Smooth muscle cell (in vitro differentiated cells): ENCODE data around the gene CD81. TPM values are rescaled to one million over a fixed set of nuclear protein-coding genes. Genes with fewer than 3 reads are reported as not detected.

ENCODE experiments used
- DNase-seq: peaks from one replicate; lab custom pipeline; 2025; ENCODE audit not compliant: unreplicated experiment; lab: John Stamatoyannopoulos, UW
- H2AFZ ChIP-seq: fragments of 200-600 bp; sonication (generic); 2 replicates; pipeline ENCODE4 v1.6.0; 2016; ENCODE audit warnings: antibody characterized with exemption, low read depth, mild to moderate bottlenecking
- H3F3A ChIP-seq: fragments of 200-600 bp; sonication (generic); 2 replicates; pipeline ENCODE4 v1.6.0; 2017; ENCODE audit warnings: antibody characterized with exemption, low read depth
- H3K27ac ChIP-seq: fragments of 200-600 bp; sonication (generic); 2 replicates; pipeline ENCODE4 v1.5.1; 2016; ENCODE audit warnings: low read depth, mild to moderate bottlenecking
- H3K27me3 ChIP-seq: fragments of 200-600 bp; sonication (generic); 2 replicates; pipeline ENCODE4 v1.6.1; 2016; ENCODE audit warnings: low read depth, mild to moderate bottlenecking
- H3K36me3 ChIP-seq: fragments of 200-600 bp; sonication (generic); 2 replicates; pipeline ENCODE4 v1.5.1; 2016; ENCODE audit warnings: low read depth
- H3K4me1 ChIP-seq: fragments of 200-600 bp; sonication (generic); 2 replicates; pipeline ENCODE4 v1.5.1; 2016; ENCODE audit warnings: low read depth
- H3K4me2 ChIP-seq: fragments of 200-600 bp; sonication (generic); 2 replicates; pipeline ENCODE4 v1.6.0; 2016; ENCODE audit warnings: mild to moderate bottlenecking
- H3K4me3 ChIP-seq: fragments of 200-600 bp; sonication (generic); 2 replicates; pipeline ENCODE4 v1.5.1; 2016; ENCODE audit warnings: mild to moderate bottlenecking
- H3K79me2 ChIP-seq: fragments of 200-600 bp; sonication (generic); 2 replicates; pipeline ENCODE4 v1.6.0; 2016; ENCODE audit warnings: low read depth, mild to moderate bottlenecking
- H3K9ac ChIP-seq: fragments of 200-600 bp; sonication (generic); 2 replicates; pipeline ENCODE4 v1.6.0; 2016; ENCODE audit warnings: low read depth
- H3K9me3 ChIP-seq: fragments of 200-600 bp; sonication (generic); replicated peaks from 2 replicates; pipeline ENCODE4 v1.5.1; 2016; ENCODE audit warnings: low read depth
- H4K20me1 ChIP-seq: fragments of 200-600 bp; sonication (generic); 2 replicates; pipeline ENCODE4 v1.6.0; 2016; ENCODE audit warnings: low read depth
- WGBS: methylation state at CpG from one replicate; pipeline ENCODE4 v1.1.7; 2016; ENCODE audit warnings: low lambda C conversion rate; 5-methylcytosine and 5-hydroxymethylcytosine counted together
- polyA plus RNA-seq: library from polyadenylated mRNA; unstranded; fragments of >200 nt; fragmentation: Nextera tagmentation; extraction: Ambion mirVana; gene quantifications from 2 replicates; pipeline ENCODE4 v1.2.1, GENCODE V29; 2016
- total RNA-seq: library from RNA; depleted of rRNA; stranded (reverse); fragments of >200 nt; gene quantifications from 2 replicates; pipeline ENCODE4 v1.2.3, GENCODE V29; 2014
- TF ChIP-seq, protein P1 (sequence below): fragments of 200-600 bp; sonication (generic); IDR thresholded peaks from 2 replicates; pipeline ENCODE4 v1.5.1; 2017; ENCODE audit warnings: borderline replicate concordance, mild to moderate bottlenecking, antibody characterized with exemption; ENCODE audit not compliant: insufficient read depth, poor library complexity, severe bottlenecking

CD81 gene
- total and polyA plus RNA-seq, 2 experiments from 2014 or later, result 191 to 519 TPM

DNA sequence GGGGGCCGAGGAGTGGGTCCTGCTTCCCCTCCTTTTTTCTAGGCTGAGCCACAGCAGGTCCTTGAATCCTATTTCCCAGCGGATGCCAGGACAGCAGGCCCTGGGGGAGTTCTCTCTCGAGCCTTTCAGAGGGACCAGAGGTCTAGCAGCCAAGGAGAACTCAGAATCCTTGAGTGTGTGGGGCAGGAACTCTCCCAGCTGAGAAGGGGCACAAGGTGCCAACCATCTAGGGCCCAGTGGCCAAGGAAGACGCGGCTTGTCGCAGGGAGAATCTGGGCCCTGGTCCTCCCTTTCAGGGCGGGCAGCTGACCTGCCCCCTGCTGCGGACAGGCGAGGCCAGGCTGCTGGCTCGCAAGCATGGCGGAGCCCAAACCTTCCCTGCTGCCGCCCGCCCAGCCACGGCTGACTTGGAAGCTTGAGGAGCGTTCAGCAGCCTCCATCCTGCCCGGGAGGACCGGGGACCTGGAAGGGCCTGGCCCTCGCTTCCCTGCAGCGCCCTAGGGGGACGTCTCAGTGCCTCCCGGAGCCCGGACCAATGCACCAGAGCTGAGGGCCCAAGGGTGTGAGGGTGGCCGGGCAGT lies 22.5 kb downstream of the CD81 start:
- WGBS, result 64% methylated on average over 23 of the region's 23 CpGs
- no peak for DNase-seq
- peaks cover 18% of the 10 kb centered on the region for H3K79me2 ChIP-seq

DNA sequence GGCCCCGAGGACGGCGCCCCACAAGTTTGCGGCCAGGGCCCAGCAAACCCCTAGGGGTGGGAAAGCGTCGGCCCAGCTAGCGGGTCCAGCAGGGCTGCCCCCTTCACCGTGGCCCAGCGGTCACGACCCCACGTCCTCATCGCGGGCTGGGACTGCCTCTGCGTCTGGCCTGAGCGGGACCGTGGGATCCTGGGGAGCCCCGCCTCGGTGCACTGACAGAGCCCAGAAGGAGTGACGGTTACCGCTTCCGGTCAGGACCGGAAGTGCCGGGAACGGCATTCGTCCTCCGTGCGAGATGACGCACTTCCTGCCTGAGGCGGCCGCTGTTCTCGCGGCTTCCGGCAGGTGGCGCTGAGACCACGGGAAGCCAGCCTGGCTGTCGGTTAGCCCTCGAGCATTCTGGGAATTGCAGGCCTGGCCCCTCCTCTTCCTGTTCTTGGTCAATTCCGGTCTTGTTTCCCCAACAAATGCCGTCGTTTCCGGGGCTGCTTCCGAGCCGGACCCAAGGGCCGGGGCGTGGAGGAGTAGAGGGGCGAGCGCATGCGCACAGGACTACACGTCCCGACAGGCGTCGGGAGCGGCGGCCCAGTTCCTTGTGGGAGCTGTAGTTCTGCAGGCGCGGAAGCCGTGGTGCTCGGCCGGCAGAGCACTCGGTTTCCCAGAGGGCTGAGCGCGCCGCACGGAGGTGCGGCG lies 23.1 kb downstream of the CD81 start, which contains the start of gene TSSC4:
Gene TSSC4 (plus strand): TSS at position 682 of the 693 bp plus-strand sequence. CDS start 1,884 bp downstream, outside the sequence.
- Histone ChIP-seq H3K4me2 (peak within 1 kb of the TSS; percentile 95), H3K9ac (peak within 1 kb of the TSS; percentile 96), H4K20me1 (no peaks in the 10 kb centered on the region), H2AFZ (peak within 1 kb of the TSS; percentile 42), H3K4me3 (peak within 1 kb of the TSS; percentile 96), H3K79me2 (peaks cover 18% of the 10 kb centered on the region), H3K36me3 (no peaks in the 10 kb centered on the region), H3K27me3 (no peaks in the 10 kb centered on the region), H3K4me1 (peaks cover 13% of the 10 kb centered on the region), H3K9me3 (no peaks in the 10 kb centered on the region), H3F3A (peaks cover 17% of the 10 kb centered on the region), H3K27ac (peak within 1 kb of the TSS; percentile 89)
- TF ChIP-seq, protein P1, sequence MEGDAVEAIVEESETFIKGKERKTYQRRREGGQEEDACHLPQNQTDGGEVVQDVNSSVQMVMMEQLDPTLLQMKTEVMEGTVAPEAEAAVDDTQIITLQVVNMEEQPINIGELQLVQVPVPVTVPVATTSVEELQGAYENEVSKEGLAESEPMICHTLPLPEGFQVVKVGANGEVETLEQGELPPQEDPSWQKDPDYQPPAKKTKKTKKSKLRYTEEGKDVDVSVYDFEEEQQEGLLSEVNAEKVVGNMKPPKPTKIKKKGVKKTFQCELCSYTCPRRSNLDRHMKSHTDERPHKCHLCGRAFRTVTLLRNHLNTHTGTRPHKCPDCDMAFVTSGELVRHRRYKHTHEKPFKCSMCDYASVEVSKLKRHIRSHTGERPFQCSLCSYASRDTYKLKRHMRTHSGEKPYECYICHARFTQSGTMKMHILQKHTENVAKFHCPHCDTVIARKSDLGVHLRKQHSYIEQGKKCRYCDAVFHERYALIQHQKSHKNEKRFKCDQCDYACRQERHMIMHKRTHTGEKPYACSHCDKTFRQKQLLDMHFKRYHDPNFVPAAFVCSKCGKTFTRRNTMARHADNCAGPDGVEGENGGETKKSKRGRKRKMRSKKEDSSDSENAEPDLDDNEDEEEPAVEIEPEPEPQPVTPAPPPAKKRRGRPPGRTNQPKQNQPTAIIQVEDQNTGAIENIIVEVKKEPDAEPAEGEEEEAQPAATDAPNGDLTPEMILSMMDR, result peak; percentile 94
- WGBS, result 4% methylated on average over 57 of the region's 66 CpGs
- DNase-seq, result peak; percentile 97

More for the DNA sequence above, 22.5 kb downstream of the CD81 start:
- peak overlapping the region; percentile 89 for H3K27ac ChIP-seq
- H3F3A ChIP-seq, result peaks cover 17% of the 10 kb centered on the region
- no peaks in the 10 kb centered on the region for H3K27me3 ChIP-seq
- no peaks in the 10 kb centered on the region for H3K36me3 ChIP-seq
- peak overlapping the region; percentile 82 for H3K9ac ChIP-seq
- peaks cover 13% of the 10 kb centered on the region for H3K4me1 ChIP-seq
- H3K4me2 ChIP-seq, result peak overlapping the region; percentile 86
- peaks cover 2% of the 10 kb centered on the region for H4K20me1 ChIP-seq
- TF ChIP-seq, protein P1, result no peak
- H2AFZ ChIP-seq, result no peak overlapping the region
- no peaks in the 10 kb centered on the region for H3K9me3 ChIP-seq
- peak overlapping the region; percentile 58 for H3K4me3 ChIP-seq

DNA sequence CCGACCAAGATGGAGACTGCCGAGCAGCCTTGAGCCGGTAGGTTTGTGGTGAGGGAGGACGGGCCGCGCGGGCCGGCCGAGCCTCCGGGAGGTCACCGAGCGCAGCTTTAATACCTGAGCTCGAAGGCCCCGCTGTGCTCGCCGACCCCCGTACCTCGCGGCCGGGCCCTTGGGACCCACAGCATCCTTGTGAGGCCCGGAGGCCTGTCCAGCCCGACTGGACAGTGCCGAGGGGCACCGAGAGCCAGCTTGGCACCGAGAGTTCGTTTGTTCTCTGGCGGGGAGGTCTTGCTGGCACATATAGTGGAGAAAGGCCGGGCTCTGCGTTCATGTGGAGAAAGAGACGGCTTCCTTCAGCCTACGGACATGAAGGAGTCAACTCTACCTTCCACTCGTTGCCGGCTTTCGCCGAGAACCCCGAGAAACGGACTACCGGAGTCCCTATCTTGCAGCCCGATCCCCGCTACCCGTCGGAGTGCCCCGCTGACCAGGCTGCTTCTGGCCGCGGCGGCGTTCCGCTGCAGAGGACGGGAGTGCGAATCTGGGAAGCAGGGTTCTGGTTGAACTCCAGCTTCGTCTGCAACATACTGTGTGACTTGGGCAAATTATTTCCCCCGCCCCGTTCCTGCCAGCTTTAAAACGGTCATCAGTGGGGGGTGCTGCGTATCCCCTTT lies 23.8 kb downstream of the CD81 start:
- Histone ChIP-seq H3F3A (peaks cover 17% of the 10 kb centered on the region), H3K4me3 (peak overlapping the region; percentile 96), H3K27ac (peak overlapping the region; percentile 79), H3K4me1 (peaks cover 13% of the 10 kb centered on the region), H3K79me2 (peaks cover 18% of the 10 kb centered on the region), H3K36me3 (no peaks in the 10 kb centered on the region), H3K9ac (peak overlapping the region; percentile 96), H3K27me3 (no peaks in the 10 kb centered on the region), H3K4me2 (peak overlapping the region; percentile 95), H4K20me1 (no peaks in the 10 kb centered on the region), H3K9me3 (no peaks in the 10 kb centered on the region), H2AFZ (peak overlapping the region; percentile 42)
- WGBS, result 2% methylated on average over 55 of the region's 55 CpGs
- DNase-seq, result no peak
- TF ChIP-seq, protein P1, result no peak
